Endodermal cell (in vitro differentiated cells): Measurements from ENCODE around the gene P3H4. TPM values are rescaled to one million over a fixed set of nuclear protein-coding genes. Genes with fewer than 3 reads are reported as not detected.
"Not testable (repeated sequence)": the region's sequence is repeated elsewhere in the genome, so short reads cannot be mapped to it uniquely, and the experiment has no call there.

Experiments
- DNase-seq: peaks from one replicate; pipeline ENCODE4 v3.0.0-alpha.2; 2017
- H3K27ac ChIP-seq: 2 replicates; pipeline ENCODE4 v1.5.1; 2013; ENCODE audit warnings: mild to moderate bottlenecking, low read depth, low read length, moderate library complexity
- H3K27me3 ChIP-seq: 2 replicates; pipeline ENCODE4 v1.6.1; 2013; ENCODE audit warnings: mild to moderate bottlenecking, low read length, moderate library complexity; ENCODE audit not compliant: insufficient read depth, control insufficient read depth, poor library complexity, severe bottlenecking
- H3K36me3 ChIP-seq: 2 replicates; pipeline ENCODE4 v1.7.0; 2013; ENCODE audit warnings: mild to moderate bottlenecking, low read length, moderate library complexity; ENCODE audit not compliant: control insufficient read depth, insufficient read depth
- H3K4me1 ChIP-seq: one replicate; pipeline ENCODE4 v1.7.0; 2013; ENCODE audit warnings: low read length; ENCODE audit not compliant: control insufficient read depth, insufficient read depth
- H3K4me3 ChIP-seq: 2 replicates; pipeline ENCODE4 v1.5.1; 2013; ENCODE audit warnings: mild to moderate bottlenecking, low read length, moderate library complexity
- H3K9ac ChIP-seq: 2 replicates; pipeline ENCODE4 v1.6.1; 2013; ENCODE audit warnings: mild to moderate bottlenecking, low read length, moderate library complexity; ENCODE audit not compliant: poor library complexity, severe bottlenecking; ENCODE audit errors: extremely low read depth
- H3K9me3 ChIP-seq: 2 replicates; pipeline ENCODE4 v1.6.1; 2013; ENCODE audit warnings: mild to moderate bottlenecking, low read length, moderate library complexity; ENCODE audit not compliant: control insufficient read depth
- H3K27ac Mint-ChIP-seq: 2 replicates; pipeline ENCODE4 v1.8.0; 2020; ENCODE audit warnings: mixed read lengths
- H3K27me3 Mint-ChIP-seq: 2 replicates; pipeline ENCODE4 v1.8.0; 2021; ENCODE audit warnings: mild to moderate bottlenecking, mixed read lengths; ENCODE audit not compliant: insufficient read depth
- H3K36me3 Mint-ChIP-seq: 2 replicates; pipeline ENCODE4 v1.8.0; 2020; ENCODE audit warnings: low read depth, mixed read lengths
- H3K4me1 Mint-ChIP-seq: 2 replicates; pipeline ENCODE4 v1.8.0; 2020; ENCODE audit warnings: mixed read lengths
- H3K4me3 Mint-ChIP-seq: 2 replicates; pipeline ENCODE4 v1.8.0; 2020; ENCODE audit warnings: mild to moderate bottlenecking, moderate library complexity, mixed read lengths
- H3K9me3 Mint-ChIP-seq: 2 replicates; pipeline ENCODE4 v1.8.0; 2020; ENCODE audit warnings: mild to moderate bottlenecking, mixed read lengths
- WGBS, 2 experiments: methylation state at CpG; one replicate each; pipeline versions ENCODE4 v1.1.5 to v1.1.7; 2013; ENCODE audit warnings: missing lambda C conversion rate in 2 of 2, mixed read lengths in 1 of 2; ENCODE audit not compliant: insufficient coverage in 1 of 2, insufficient read length in 1 of 2; 5-methylcytosine and 5-hydroxymethylcytosine counted together
- total RNA-seq, 2 donors: library from RNA; stranded (reverse); fragmentation: NEBNext Ultra II Directional in 1 of 2; extraction: Animal tissue kit (Norgen Biotek cat#: 25700) in 1 of 2; gene quantifications; 2 replicates in 1 of 2; 3 replicates in 1 of 2; pipeline ENCODE4 v1.2.1, GENCODE V29; 2021
- TF ChIP-seq, protein P1 (sequence below): fragments of 200-600 bp; sonication (generic); conservative IDR thresholded peaks from 2 replicates; pipeline ENCODE4 v1.5.0; 2021; ENCODE audit warnings: antibody characterized with exemption, mild to moderate bottlenecking

Gene P3H4
- total RNA-seq, 2 donors from 2014 or later = 23.9 to 40.6 TPM

DNA sequence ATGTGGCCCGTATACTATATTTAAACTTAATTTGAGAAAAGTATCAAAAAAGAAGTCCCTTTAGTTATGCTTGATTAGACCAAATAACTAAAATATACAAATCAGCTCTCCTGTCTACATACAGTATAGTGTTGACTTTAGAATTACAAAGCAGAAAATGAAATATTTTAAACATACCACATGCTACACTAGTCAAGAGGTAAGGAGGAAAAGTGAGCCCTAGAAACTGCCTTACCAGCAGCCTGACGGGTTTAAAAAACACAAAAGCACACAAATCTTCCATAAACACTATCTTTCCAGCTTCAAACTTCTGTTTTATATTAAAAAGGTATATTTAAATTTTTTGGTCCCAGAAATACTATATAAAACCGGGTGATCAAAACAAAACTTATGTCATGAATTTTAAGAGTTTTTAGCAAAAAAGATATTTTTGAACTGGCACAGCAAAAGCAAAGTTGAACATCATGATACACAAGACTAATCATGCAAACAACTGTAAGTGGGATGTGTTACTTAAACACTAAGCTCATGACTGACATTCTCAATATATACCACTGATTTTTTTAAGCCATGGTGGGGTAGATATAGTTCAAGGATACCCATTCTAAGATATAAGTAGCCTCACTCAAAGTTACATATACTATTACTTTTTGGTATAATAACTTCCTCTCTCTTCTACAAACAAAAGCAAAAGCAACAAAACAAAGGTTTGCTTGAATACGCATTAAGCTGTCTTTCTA, 37.7 kb upstream of the P3H4 start:
- no peak overlapping the region for H3K27ac Mint-ChIP-seq
- Histone ChIP-seq H3K36me3 (peaks cover 17% of the 10 kb centered on the region), H3K9ac (no peak overlapping the region), H3K4me3 (no peak overlapping the region), H3K27me3 (no peaks in the 10 kb centered on the region), H3K27ac (no peak overlapping the region), H3K9me3 (no peaks in the 10 kb centered on the region), H3K4me1 (no peaks in the 10 kb centered on the region)
- H3K4me3 Mint-ChIP-seq = no peak overlapping the region
- peaks cover 13% of the 10 kb centered on the region for H3K36me3 Mint-ChIP-seq
- no peaks in the 10 kb centered on the region for H3K9me3 Mint-ChIP-seq
- H3K27me3 Mint-ChIP-seq = no peaks in the 10 kb centered on the region
- H3K4me1 Mint-ChIP-seq = no peaks in the 10 kb centered on the region
- 89 to 95% methylated on average over 2 to 3 of the region's 4 CpGs for WGBS, 2 experiments
- TF ChIP-seq, protein P1, sequence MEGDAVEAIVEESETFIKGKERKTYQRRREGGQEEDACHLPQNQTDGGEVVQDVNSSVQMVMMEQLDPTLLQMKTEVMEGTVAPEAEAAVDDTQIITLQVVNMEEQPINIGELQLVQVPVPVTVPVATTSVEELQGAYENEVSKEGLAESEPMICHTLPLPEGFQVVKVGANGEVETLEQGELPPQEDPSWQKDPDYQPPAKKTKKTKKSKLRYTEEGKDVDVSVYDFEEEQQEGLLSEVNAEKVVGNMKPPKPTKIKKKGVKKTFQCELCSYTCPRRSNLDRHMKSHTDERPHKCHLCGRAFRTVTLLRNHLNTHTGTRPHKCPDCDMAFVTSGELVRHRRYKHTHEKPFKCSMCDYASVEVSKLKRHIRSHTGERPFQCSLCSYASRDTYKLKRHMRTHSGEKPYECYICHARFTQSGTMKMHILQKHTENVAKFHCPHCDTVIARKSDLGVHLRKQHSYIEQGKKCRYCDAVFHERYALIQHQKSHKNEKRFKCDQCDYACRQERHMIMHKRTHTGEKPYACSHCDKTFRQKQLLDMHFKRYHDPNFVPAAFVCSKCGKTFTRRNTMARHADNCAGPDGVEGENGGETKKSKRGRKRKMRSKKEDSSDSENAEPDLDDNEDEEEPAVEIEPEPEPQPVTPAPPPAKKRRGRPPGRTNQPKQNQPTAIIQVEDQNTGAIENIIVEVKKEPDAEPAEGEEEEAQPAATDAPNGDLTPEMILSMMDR = no peak
- no peak for DNase-seq

DNA sequence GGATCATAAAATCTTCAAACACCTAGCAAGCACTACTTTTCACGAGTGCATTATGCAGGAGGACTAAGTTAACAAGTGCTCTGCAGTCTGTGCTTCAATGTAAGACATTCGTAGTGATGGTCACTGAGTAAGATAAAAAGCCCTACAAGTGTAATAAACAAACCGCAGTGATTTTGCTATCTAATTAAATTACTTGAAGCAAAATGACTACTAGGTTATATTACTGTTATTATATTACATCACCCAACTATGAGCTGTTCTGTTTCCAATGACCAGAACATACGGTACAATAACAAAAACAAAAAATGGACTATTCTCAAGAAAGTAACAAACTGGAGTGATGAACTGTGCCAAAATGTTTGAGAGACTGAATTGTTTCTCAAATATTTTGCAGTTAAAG, 37.0 kb upstream of the P3H4 start:
- no peak for DNase-seq
- H3K4me3 ChIP-seq = no peak overlapping the region
- peaks cover 7% of the 10 kb centered on the region for H3K36me3 Mint-ChIP-seq
- H3K4me1 Mint-ChIP-seq = no peaks in the 10 kb centered on the region
- H3K9me3 Mint-ChIP-seq = no peaks in the 10 kb centered on the region
- H3K4me1 ChIP-seq = no peaks in the 10 kb centered on the region
- H3K4me3 Mint-ChIP-seq = no peak overlapping the region
- peaks cover 11% of the 10 kb centered on the region for H3K36me3 ChIP-seq
- H3K27ac Mint-ChIP-seq = no peak overlapping the region
- H3K27me3 ChIP-seq = no peaks in the 10 kb centered on the region
- WGBS, 2 experiments = 92 to 96% methylated on average over 2 to 4 of the region's 4 CpGs
- no peak overlapping the region for H3K9ac ChIP-seq
- H3K27ac ChIP-seq = no peak overlapping the region
- H3K9me3 ChIP-seq = no peaks in the 10 kb centered on the region
- TF ChIP-seq, protein P1 = no peak
- no peaks in the 10 kb centered on the region for H3K27me3 Mint-ChIP-seq

DNA sequence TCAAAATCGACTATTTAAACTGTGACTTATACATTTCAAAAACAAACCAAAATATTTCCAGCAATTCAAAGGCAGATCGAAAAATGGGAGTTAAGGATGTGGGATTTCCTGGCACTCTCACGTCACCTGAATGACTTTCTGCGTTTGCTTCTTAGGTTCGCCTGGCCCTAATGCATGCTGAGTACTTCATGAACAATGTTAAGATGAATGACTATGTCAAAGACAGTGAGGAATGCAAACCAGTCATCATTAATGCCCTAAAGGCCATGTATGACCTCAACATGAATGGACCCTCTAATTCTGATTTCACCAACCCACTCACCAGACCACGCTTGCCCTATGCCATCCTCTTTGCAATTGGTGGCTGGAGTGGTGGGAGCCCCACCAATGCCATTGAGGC, 33.2 kb upstream of the P3H4 start:
- no peaks in the 10 kb centered on the region for H3K4me1 ChIP-seq
- no peak overlapping the region for H3K27ac Mint-ChIP-seq
- no peaks in the 10 kb centered on the region for H3K9me3 Mint-ChIP-seq
- TF ChIP-seq, protein P1 = no peak
- DNase-seq = no peak
- H3K27ac ChIP-seq = no peak overlapping the region
- WGBS, 2 experiments = 88 to 100% methylated on average over 4 to 6 of the region's 6 CpGs
- no peak overlapping the region for H3K4me3 ChIP-seq
- no peaks in the 10 kb centered on the region for H3K9me3 ChIP-seq
- H3K27me3 ChIP-seq = no peaks in the 10 kb centered on the region
- no peaks in the 10 kb centered on the region for H3K36me3 Mint-ChIP-seq
- H3K4me3 Mint-ChIP-seq = no peak overlapping the region
- no peaks in the 10 kb centered on the region for H3K4me1 Mint-ChIP-seq
- peaks cover 3% of the 10 kb centered on the region for H3K36me3 ChIP-seq
- no peaks in the 10 kb centered on the region for H3K27me3 Mint-ChIP-seq
- no peak overlapping the region for H3K9ac ChIP-seq

DNA sequence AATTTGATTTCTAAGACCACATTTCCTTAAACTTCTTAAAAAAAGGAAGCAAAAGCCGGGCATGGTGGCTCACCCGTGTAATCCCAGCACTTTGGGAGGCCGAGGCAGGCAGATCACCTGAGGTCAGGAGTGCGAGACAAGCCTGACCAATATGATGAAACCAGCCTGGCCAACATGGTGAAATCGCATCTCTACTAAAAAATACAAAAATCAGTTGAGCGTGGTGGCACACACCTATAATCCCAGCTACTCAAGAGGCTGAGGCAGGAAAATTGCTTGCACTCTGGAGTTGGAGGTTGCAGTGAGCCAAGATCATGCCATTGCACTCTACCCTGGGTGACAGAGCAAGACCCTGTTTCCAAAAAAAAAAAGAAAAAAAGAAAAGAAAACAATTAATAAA, 29.0 kb upstream of the P3H4 start:
- H3K36me3 Mint-ChIP-seq, H3K9me3 ChIP-seq, H3K4me1 ChIP-seq, H3K4me3 ChIP-seq, DNase-seq, H3K4me3 Mint-ChIP-seq, H3K9ac ChIP-seq, H3K9me3 Mint-ChIP-seq, H3K4me1 Mint-ChIP-seq, H3K36me3 ChIP-seq, H3K27ac ChIP-seq, H3K27me3 ChIP-seq, H3K27ac Mint-ChIP-seq: not testable (repeated sequence)
- WGBS, 2 experiments = 95% methylated on average over 6 of the region's 6 CpGs
- H3K27me3 Mint-ChIP-seq = peaks cover 13% of the 10 kb centered on the region

DNA sequence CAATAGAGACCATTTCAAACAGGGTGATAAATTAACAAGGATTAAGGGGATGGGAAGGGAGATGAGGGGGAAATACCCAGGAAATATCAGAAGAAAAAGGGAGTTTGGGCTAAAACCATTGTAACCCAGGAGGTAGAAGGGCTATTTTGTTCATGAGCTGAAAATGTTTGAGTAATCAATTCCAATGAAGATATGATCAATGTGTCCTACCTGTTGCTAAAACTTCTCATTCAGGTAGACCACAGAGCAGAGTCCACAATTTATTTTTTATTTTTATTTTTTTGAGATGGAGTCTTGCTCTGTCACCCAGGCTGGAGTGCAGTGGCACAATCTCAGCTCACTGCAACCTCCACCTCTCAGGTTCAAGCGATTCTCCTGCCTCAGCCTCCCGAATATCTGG, 27.7 kb upstream of the P3H4 start:
- not testable (repeated sequence) for H3K4me3 ChIP-seq, H3K36me3 ChIP-seq, H3K27ac Mint-ChIP-seq, DNase-seq, H3K9ac ChIP-seq, H3K27ac ChIP-seq, H3K4me3 Mint-ChIP-seq, H3K9me3 ChIP-seq, H3K36me3 Mint-ChIP-seq, H3K27me3 ChIP-seq, H3K9me3 Mint-ChIP-seq, H3K4me1 ChIP-seq, H3K4me1 Mint-ChIP-seq
- H3K27me3 Mint-ChIP-seq = peaks cover 13% of the 10 kb centered on the region
- WGBS, 2 experiments = 100% methylated on average over 2 of the region's 2 CpGs
